B cell (primary cell): ENCODE results near the gene PDHX.

Experiments used
- CTCF ChIP-seq: fragments of 200-600 bp; IDR thresholded peaks from one replicate; pipeline ENCODE4 v1.8.0; 2022; ENCODE audit warnings: antibody characterized with exemption, mild to moderate bottlenecking
- EZH2 ChIP-seq: IDR thresholded peaks from 2 replicates; pipeline ENCODE4 v1.6.1; 2012; ENCODE audit warnings: borderline replicate concordance, low read depth, mild to moderate bottlenecking, moderate library complexity, low read length; ENCODE audit not compliant: insufficient read depth, poor library complexity, severe bottlenecking

GRCh38 chr11:35003658-35004057, 87.2 kb downstream of the PDHX start:
- TF ChIP-seq CTCF: no peak
- TF ChIP-seq EZH2: no peak
